ENCODE results near the gene MADD.
"Not testable (repeated sequence)": the region's sequence is repeated elsewhere in the genome, so short reads cannot be mapped to it uniquely, and the experiment has no call there.

MADD gene

DNA sequence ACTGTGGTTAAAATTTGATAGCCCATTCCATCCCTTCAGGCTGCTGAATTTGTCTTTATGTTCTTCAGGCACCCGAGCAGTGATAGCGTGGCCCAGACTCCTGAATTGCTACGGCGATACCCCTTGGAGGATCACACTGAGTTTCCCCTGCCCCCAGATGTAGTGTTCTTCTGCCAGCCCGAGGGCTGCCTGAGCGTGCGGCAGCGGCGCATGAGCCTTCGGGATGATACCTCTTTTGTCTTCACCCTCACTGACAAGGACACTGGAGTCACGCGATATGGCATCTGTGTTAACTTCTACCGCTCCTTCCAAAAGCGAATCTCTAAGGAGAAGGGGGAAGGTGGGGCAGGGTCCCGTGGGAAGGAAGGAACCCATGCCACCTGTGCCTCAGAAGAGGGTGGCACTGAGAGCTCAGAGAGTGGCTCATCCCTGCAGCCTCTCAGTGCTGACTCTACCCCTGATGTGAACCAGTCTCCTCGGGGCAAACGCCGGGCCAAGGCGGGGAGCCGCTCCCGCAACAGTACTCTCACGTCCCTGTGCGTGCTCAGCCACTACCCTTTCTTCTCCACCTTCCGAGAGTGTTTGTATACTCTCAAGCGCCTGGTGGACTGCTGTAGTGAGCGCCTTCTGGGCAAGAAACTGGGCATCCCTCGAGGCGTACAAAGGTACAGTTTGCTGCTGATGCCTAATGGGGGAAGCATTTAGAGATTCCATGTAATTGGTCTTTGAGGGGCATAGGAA lies 4.7 kb downstream of the MADD start:
- no peak for DNase-seq (ENCODE audit: low read depth in 2 of 3, low spot score in 1 of 3)

DNA sequence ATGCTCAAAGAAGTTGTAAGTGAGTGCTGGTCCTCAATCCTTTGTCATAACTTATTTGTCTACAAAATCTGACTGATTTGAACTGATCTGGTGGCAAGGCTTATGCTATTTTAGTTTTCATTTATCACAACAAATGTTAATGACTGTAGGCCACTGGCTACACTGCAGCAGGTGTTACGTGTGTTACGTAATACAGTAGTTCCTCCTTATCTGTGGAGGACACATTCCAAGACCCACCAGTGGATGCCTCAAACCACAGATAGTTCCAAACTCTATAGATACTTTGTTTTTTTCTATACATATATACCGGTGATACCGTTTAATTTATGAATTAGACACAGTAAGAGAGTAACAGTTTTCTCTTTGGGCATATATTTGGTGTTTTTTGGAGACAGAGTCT lies 7.0 kb downstream of the MADD start:
- no peak for DNase-seq (ENCODE audit: low read depth in 2 of 3, low spot score in 1 of 3)

DNA sequence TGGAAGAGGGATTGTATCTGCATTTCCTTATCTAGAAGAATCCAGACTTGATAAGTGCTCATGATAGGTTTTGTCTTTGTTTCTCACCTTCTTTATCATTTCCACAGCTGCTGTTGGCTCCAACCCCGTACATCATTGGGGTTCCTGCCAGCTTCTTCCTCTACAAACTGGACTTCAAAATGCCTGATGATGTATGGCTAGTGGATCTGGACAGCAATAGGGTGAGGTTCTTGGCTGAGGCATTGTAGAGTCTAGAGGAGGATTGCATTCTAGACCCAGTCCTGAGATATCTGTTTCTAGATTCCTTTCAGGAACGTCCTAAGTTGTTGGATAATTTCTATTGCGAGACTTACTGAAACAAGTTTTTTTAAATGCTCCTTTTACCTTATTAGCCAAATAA lies 8.1 kb downstream of the MADD start:
- no peak for DNase-seq (ENCODE audit: low read depth in 2 of 3, low spot score in 1 of 3)

DNA sequence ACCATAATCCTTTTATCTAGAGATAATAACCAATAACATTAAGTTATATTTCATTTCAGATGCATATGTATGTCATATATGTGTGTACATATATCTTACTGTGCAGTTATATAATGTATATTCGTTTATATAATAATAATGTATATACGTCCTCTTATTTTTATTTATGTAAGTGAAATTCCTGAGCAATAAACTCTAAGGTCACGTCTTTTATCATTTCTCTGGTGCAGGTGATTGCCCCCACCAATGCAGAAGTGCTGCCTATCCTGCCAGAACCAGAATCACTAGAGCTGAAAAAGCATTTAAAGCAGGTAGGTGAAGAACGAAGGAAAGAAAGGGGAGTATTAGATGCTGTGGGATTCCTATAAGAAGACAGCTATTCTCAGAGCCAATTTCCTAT lies 8.8 kb downstream of the MADD start:
- DNase-seq (ENCODE audit: low read depth in 2 of 3, low spot score in 1 of 3), result no peak

DNA sequence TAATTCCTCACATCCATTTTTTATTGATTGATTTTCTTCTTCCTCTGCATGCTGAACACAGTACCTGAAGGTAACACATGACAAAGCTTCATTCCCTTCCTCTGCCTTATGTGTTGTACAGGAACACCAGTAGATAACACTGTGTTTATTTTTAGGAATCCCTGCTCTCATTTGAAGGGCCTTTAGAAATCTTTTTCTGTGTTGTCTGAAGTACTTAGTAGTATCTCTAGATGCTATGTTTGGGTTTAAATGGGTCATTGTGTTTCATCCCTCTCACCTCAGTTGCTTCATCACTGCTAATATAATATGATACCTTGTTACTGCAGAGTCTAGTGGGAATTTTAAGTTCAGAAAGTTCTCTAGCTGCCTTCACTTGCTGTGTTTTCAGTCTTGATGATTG lies 10.2 kb downstream of the MADD start:
- DNase-seq (ENCODE audit: low read depth in 2 of 3, low spot score in 1 of 3), result no peak

DNA sequence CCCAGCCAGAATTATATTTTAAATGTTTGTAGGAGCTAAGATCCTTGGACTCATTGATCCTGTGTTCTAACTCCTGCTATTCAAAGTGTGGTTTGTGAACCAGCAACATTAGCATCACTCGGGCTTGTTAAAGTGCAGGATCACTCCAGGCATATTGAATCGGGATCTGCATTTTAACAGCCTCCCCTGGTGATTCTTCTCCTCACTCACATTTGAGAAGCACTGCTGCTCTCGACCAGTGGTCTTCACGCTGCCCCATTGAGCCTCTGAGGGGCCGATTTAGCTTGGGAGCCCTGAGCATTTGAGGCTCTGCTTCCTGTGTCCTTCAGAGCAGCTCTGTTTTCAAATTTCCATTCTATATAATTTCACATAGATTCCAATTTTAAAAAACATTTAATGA lies 10.9 kb downstream of the MADD start:
- DNase-seq (ENCODE audit: low read depth in 2 of 3, low spot score in 1 of 3), result no peak

DNA sequence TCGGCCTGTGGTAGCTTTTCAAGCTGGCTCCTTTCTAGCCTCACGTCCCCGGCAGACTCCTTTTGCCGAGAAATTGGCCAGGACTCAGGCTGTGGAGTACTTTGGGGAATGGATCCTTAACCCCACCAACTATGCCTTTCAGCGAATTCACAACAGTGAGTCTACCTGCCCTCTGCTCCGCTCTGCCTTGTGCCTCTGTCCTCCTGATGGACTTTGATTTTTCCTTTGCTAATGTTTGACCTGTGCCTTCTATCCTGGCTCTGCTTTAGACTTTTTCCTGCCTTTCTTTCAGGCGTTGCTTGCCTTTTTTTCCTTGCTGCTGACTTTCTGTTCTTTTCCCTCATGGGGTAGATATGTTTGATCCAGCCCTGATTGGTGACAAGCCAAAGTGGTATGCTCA lies 12.5 kb downstream of the MADD start:
- no peak for DNase-seq (ENCODE audit: low read depth in 2 of 3, low spot score in 1 of 3)

DNA sequence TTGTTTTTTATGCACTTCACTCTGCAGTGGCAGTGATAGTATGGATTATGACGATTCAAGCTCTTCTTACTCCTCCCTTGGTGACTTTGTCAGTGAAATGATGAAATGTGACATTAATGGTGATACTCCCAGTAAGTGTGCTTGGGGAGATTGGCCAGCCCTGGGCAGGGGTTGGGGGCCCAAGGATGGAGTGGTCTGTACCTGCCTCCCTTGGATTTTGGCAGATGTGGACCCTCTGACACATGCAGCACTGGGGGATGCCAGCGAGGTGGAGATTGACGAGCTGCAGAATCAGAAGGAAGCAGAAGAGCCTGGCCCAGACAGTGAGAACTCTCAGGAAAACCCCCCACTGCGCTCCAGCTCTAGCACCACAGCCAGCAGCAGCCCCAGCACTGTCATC lies 14.2 kb downstream of the MADD start:
- no peak for DNase-seq (ENCODE audit: low read depth in 2 of 3, low spot score in 1 of 3)

DNA sequence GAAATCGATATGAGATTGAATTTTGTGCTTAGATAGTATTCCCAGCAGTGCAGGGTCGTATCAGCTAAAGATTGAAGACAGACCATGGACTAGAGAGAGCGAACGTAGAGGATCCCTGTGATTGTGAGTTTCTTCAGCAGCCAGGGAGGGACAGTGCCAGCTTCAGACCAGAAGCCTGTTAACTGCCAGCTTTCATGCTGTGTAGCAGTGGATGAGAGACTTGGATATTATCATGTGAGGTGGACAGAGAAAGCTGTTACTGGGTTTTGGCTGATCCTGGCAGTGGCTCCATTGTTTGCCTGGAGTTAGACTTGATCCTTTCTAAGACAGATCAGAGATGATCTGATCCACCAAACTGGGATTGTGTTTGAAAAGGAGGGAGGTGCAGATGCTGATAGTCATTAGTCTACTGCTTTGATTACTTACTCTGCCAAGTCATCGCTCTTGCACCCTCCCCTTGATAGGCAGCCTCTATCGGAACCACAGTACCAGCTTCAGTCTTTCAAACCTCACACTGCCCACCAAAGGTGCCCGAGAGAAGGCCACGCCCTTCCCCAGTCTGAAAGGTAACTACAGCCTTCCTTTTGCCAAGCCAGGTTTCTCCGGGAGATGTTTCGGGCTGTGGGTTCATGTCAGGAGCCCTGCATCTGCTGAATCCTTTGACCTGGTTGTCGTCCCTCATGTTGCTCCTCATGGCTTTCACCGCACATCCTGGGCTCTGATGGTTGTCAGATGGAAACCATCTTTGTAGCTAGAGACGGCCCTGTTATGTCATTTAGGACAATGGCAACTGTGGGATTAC lies 16.2 kb downstream of the MADD start:
- DNase-seq (ENCODE audit: low read depth in 2 of 3, low spot score in 1 of 3), result no peak

DNA sequence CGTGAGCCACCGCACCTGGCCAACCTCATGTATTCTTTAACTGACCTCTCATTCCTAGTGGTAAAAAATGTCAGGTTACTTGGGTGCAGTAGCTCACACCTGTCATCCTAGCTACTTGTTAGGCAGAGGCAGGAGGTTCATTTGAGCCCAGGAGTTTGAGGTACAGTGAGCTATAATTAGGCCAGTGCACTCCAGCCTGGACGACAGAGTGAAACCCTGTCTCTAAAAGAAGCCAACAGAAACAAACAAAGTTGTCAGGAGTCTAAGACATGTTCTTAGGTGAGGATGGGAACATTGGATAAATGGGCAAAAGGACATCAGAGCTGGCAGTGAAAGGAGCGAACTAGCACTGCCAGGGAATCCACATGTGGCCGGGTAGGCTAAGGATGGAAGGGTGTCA lies 18.1 kb downstream of the MADD start:
- DNase-seq (ENCODE audit: low read depth in 2 of 3, low spot score in 1 of 3), result no peak

DNA sequence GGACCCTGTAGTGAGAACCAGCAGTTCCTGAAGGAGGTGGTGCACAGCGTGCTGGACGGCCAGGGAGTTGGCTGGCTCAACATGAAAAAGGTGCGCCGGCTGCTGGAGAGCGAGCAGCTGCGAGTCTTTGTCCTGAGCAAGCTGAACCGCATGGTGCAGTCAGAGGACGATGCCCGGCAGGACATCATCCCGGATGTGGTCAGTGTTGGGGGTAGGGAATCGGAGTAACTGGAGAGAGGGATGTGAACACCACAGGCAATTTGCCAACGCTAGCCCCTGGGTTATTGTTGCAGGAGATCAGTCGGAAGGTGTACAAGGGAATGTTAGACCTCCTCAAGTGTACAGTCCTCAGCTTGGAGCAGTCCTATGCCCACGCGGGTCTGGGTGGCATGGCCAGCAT lies 19.9 kb downstream of the MADD start:
- DNase-seq (ENCODE audit: low read depth in 2 of 3, low spot score in 1 of 3), result no peak

DNA sequence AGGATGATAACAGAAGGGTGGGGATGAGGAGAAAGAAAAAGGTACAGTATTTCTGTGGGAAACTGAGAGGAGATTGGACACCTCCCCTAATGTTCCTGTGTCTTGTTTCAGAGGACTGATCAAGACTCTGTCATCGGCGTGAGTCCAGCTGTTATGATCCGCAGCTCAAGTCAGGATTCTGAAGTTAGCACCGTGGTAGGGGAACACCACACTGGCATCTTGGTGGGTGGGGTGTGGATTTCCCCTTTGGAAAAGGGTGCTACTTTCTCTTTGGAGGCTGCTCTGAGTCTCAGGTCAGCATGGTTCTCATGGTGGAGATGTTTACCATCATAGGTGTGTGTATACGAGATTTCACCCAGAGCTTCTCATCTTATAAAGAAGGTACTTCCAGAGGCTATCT lies 25.5 kb downstream of the MADD start:
- DNase-seq (ENCODE audit: low read depth in 2 of 3, low spot score in 1 of 3), result no peak

DNA sequence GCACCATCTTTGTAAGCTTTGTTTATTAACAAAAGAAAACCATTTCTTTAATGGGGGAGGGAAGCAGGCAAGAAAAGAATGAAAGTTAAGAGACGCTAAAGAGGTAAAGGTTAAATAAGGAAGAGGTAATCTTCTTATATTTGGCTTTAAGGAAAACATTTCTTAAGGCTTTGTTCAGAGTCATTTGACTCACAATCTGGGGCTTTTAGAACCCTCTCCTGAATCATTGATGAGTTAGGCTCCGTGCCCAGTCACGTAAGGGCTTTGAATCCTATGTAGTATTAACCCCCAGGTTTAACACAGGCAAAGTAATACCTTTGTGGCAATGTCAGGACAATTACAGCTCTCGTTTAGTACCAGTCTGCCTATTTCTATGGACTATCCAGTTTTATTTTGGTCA lies 26.1 kb downstream of the MADD start:
- DNase-seq (ENCODE audit: low read depth in 2 of 3, low spot score in 1 of 3), result no peak

DNA sequence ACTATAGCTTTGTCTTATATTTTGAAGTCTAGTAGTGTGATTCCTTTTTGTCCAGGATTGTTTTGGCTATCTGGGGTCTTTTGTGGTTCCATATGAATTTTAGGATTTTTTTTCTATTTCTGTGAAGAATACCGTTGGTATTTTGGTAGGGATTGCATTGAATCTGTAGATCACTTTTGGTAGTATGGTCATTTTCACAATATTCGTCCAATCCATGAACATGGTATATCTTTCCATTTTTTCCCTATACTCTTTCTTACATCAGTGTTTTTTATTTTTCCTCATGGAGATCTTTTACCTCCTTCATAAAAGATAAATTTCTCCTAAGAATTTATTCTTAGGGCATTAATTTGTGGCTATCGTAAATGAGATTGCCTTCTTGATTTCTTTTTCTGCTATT lies 29.1 kb downstream of the MADD start:
- DNase-seq (ENCODE audit: low read depth in 2 of 3, low spot score in 1 of 3), result no peak

DNA sequence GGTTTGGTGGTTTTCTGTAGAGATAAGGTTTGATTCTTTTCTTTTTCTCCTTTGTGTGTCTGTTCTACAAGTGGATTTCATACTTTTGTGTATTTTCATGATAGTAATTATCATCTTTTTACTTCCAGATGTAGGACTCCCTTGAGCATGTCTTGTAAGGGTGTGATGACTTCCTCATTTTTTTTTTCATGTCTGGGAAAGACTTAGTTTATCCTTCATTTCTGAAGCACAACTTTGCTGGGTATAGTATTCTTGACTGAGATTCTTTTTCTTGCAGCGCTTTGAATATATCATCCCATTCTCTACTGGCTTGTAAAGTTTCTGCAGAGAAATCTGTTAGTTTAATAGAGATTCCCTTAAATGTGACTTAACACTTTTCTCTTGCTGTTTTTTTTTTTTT lies 32.9 kb downstream of the MADD start:
- DNase-seq (ENCODE audit: low read depth in 2 of 3, low spot score in 1 of 3), result no peak

DNA sequence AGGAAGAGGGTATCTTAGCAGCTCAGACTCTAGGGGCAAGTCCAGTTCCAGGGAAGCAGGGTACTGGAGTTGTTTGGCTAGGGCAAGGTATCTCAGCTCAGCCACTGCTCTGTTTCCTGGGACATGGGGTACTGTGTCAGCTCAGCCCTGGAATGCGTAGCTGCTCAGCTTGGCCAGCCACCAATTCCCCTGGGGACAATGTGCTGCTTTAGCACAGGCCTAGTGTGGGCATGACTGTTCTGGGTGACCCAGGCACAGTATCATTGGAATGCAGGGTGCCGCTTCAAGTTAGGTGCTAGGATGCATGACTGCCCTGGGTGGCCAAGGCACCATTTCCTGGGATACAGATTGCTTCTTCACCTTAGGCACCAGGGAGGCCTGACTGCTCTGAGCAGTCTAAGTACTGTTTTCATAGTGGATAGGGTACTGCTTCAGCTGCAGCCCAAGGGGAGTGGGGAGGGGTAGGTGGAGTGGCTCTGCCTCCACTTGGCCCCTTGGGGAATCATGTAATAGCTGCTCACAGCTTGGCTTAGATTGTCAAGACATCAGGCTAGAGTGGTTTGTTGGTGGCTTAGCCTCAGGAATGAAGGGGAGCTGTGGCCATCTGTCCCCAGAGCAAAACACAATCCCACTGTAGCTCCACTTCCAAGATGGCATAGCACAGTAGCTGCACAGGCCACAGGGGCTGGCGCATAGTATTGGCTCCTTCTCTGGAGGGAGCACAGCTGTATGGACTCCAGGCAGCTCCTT lies 36.0 kb downstream of the MADD start:
- no peak for DNase-seq (ENCODE audit: low read depth in 2 of 3, low spot score in 1 of 3)

DNA sequence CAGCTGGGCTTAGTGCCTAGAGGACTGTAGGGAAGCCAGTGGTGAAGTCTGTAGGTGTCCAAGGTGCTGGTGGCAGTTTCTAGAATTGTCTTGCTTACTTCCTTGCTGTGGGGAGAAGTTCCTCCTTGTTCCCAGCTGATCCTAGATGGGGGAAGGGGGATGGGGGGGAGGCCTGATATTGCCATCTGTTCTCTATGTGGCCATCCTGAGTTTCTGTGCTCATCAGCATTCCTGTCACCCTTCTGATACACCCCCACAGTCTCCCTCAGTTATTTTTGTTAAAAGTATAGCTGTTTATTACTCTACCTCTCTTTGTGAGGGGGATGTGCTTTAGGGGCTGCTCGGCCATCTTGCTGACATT lies 36.5 kb downstream of the MADD start:
- no peak for DNase-seq (ENCODE audit: low read depth in 2 of 3, low spot score in 1 of 3)

DNA sequence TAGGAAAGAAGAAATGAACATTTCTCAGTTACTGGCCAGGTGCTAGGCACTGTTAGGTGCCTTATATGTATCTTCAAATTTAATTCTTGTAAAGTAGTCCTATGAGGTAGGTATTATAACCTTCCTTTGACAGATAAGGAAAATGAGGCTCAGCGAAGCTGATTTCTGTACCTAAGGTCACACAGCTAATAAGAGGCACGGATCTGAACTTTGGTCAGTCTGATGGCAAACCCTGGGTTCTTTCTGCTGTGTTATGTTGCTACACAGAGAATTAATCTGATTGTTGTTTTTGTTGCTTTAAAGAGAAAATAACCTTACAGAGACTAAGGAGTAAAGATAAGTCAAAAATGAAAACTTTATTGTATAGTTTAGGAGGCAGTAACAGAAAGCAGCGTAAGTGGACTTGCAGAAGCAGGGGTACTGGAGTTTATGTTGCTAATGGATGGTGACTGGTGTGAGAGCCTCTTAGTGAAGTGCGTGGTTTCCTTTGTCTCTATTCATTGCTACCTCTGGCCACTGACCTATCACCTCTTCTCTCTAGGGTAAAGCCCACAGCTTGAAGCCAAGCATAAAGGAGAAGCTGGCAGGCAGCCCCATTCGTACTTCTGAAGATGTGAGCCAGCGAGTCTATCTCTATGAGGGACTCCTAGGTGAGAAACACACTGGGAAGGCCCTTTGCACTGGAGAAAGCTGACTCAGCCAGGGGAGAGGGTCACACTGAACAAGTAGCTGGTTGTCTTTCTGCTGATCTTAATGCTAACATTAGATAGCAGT lies 38.3 kb downstream of the MADD start:
- DNase-seq (ENCODE audit: low read depth in 2 of 3, low spot score in 1 of 3), result no peak

DNA sequence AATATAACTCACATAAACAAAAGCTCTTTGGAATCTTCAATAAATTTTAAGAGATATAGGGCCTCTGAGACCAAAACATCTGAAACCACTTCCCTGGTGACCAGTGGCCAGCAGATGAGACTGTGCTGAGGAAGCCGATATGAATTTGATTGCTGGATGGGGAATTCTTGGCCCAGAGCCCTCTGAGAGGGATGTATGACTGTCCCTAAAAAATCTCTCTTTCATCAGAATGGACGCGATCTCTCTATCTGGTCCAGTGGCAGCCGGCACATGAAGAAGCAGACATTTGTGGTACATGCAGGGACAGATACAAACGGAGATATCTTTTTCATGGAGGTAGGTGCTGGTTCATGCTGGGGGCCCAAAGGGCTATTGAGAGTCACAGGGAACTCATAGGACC lies 45.1 kb downstream of the MADD start:
- no peak for DNase-seq (ENCODE audit: low read depth in 2 of 3, low spot score in 1 of 3)

DNA sequence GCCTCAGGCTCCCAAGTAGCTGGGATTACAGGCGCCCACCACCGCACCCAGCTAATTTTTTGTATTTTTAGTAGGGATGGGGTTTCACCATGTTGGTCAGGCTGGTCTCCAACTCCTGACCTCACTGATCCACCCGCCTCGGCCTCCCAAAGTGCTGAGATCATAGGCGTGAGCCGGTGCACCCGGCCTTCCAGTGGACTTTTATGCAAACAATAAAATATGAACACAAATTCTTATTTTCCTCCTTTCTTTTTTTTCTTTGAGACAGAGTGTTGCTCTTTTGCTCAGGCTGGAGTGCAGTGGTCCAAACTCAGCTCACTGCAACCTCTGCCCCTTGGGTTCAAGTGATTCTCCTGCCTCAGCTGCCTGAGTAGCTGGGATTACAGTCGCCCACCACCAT lies 46.6 kb downstream of the MADD start:
- DNase-seq (ENCODE audit: low read depth in 2 of 3, low spot score in 1 of 3), result not testable (repeated sequence)

DNA sequence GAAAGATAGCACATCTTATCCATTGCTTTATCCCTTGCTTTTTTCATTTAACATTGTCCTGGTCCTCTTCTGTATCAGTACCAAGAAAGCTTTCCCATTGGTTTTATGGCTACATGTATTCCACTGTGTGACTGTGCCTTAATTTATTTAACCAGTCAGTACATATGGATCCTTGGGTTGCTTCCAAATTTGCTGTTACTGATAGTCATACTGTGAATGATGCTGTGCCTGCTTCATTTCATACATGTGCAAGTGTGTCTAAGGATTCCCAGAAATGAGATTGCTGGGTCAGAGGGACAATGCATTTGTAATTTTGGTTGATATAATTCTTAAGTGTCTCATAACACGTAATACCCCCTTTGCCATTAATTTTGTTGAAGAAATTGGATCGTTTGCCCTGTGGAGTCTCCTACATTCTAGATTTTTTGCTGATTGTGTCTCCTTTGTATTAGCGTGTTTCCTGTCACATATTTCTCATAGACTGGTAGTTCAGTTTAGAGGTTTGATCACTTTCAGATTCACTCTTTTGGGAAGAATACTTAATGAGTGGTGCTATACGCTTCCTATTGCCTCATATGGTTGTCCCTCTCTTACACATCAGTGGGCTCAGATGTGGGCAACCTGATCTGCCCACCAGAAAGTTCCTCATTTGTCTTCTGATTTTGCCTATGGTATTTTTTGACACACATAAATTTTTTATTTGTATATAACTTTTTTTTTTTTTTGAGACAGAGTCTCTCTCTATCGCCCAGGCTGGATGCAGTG lies 47.3 kb downstream of the MADD start:
- DNase-seq (ENCODE audit: low read depth in 2 of 3, low spot score in 1 of 3), result no peak
